Peyer's patch (tissue), 4 donors: Measurements from ENCODE around the gene MEIOC. TPM values are rescaled to one million over a fixed set of nuclear protein-coding genes. Genes with fewer than 3 reads are reported as not detected.
"Not testable (repeated sequence)": the region's sequence is repeated elsewhere in the genome, so short reads cannot be mapped to it uniquely, and the experiment has no call there.

Experiments used
- DNase-seq, 3 donors: peaks; one replicate each; pipeline ENCODE4 v3.0.0-alpha.2; 2017 to 2019
- H3K27ac ChIP-seq, 4 donors: fragments of 200-600 bp; sonication (generic); one replicate each; pipeline ENCODE4 v1.5.1; 2016 to 2019
- H3K27me3 ChIP-seq, 2 donors: fragments of 200-600 bp; sonication (generic); one replicate each; pipeline ENCODE4 v1.5.1; 2019
- H3K36me3 ChIP-seq, 3 donors: fragments of 200-600 bp; sonication (generic); one replicate each; pipeline ENCODE4 v1.5.1; 2016 to 2019
- H3K4me1 ChIP-seq, 4 donors: fragments of 200-600 bp; sonication (generic); one replicate each; pipeline ENCODE4 v1.5.1; 2016 to 2019
- H3K4me3 ChIP-seq, 4 donors: fragments of 200-600 bp; sonication (generic); 1 replicate in 3 of 4; 2 replicates in 1 of 4; pipeline ENCODE4 v1.5.1; 2016 to 2019; ENCODE audit warnings: mild to moderate bottlenecking in 1 of 4
- H3K9me3 ChIP-seq, 4 donors: fragments of 200-600 bp; sonication (generic); one replicate each; pipeline ENCODE4 v1.5.1; 2016 to 2019; ENCODE audit warnings: mild to moderate bottlenecking in 1 of 4
- POLR2A ChIP-seq, 2 donors: fragments of 450-650 bp; IDR thresholded peaks; one replicate each; pipeline ENCODE4 v1.5.1; 2017; ENCODE audit warnings: antibody characterized with exemption in 2 of 2, mild to moderate bottlenecking in 2 of 2, moderate library complexity in 2 of 2
- total RNA-seq, 4 donors: library from RNA; depleted of rRNA; stranded (reverse); fragments of >200 nt; gene quantifications; one replicate each; pipeline ENCODE4 v1.1.0, GENCODE V29; 2016
- TF ChIP-seq, protein P1 (sequence below), 6 experiments: fragments of 450-650 bp in 4 of 6; fragments of 200-600 bp in 2 of 6; sonication (generic) in 1 of 6; IDR thresholded peaks; one replicate each; pipeline ENCODE4 v1.5.1; 2017 to 2019; ENCODE audit warnings: antibody characterized with exemption in 6 of 6, mild to moderate bottlenecking in 3 of 6, moderate library complexity in 1 of 6

Gene MEIOC
- total RNA-seq, 4 donors from 2014 or later, result not detected

DNA sequence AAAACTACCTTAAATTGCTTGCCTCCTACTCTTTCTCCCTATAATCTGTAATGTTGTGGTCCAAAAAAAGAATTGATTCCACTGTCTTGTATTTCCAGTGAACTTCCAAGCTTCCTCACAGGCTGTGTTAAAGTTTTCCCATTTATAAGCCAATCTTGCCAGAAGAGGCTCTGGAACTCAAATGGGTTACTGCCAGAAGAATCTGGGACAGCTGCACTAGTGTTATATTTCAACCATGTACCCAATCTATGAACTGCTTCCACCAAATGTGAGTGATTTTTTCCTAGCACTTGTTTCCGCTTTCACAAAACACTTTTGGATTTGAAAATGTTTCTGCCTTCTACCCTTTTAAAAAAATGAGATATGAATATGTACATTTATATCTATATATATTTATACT, 31.5 kb downstream of the MEIOC start:
- Histone ChIP-seq H3K9me3 (no peaks in the 10 kb centered on the region), H3K27ac (no peak overlapping the region), H3K36me3 (peaks cover 0 to 16% (median 0%) of the 10 kb centered on the region in 3 donors), H3K4me1 (peaks cover 0 to 10% (median 3%) of the 10 kb centered on the region in 4 donors), H3K4me3 (no peak overlapping the region), H3K27me3 (no peaks in the 10 kb centered on the region)
- TF ChIP-seq, protein P1, sequence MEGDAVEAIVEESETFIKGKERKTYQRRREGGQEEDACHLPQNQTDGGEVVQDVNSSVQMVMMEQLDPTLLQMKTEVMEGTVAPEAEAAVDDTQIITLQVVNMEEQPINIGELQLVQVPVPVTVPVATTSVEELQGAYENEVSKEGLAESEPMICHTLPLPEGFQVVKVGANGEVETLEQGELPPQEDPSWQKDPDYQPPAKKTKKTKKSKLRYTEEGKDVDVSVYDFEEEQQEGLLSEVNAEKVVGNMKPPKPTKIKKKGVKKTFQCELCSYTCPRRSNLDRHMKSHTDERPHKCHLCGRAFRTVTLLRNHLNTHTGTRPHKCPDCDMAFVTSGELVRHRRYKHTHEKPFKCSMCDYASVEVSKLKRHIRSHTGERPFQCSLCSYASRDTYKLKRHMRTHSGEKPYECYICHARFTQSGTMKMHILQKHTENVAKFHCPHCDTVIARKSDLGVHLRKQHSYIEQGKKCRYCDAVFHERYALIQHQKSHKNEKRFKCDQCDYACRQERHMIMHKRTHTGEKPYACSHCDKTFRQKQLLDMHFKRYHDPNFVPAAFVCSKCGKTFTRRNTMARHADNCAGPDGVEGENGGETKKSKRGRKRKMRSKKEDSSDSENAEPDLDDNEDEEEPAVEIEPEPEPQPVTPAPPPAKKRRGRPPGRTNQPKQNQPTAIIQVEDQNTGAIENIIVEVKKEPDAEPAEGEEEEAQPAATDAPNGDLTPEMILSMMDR (IDR thresholded peaks at IDR 0.05), result no peak
- no peak for TF ChIP-seq POLR2A (IDR thresholded peaks at IDR 0.05)
- no peak for DNase-seq

DNA sequence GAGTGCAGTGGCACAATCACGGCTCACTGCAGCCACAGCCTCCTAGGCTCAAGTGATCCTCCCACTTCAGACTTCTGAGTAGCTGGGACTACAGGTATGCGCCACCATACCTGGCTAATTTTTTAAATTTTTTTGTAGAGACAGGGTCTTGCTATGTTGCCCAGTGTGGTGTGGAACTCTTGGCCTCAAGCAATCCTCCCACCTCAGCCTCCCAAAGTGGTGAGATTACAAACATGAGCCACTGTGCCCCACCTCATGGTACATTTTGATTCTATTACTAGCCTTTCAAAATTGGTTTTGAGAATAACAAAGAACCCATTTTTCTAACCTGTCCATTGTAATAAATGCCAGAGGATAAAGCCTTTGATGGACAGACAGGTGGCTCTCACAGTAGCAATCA, 31.9 kb downstream of the MEIOC start:
- H3K27me3 ChIP-seq, result no peaks in the 10 kb centered on the region
- no peak for TF ChIP-seq POLR2A (IDR thresholded peaks at IDR 0.05)
- TF ChIP-seq, protein P1 (IDR thresholded peaks at IDR 0.05), result no peak
- no peak for DNase-seq
- H3K36me3 ChIP-seq, result peaks cover 0 to 13% (median 0%) of the 10 kb centered on the region in 3 donors
- peaks cover 0 to 10% (median 3%) of the 10 kb centered on the region in 4 donors for H3K4me1 ChIP-seq
- H3K27ac ChIP-seq, result no peak overlapping the region
- H3K4me3 ChIP-seq, result peak overlapping the region in 1 of 4 donors; percentile 88
- no peaks in the 10 kb centered on the region for H3K9me3 ChIP-seq

DNA sequence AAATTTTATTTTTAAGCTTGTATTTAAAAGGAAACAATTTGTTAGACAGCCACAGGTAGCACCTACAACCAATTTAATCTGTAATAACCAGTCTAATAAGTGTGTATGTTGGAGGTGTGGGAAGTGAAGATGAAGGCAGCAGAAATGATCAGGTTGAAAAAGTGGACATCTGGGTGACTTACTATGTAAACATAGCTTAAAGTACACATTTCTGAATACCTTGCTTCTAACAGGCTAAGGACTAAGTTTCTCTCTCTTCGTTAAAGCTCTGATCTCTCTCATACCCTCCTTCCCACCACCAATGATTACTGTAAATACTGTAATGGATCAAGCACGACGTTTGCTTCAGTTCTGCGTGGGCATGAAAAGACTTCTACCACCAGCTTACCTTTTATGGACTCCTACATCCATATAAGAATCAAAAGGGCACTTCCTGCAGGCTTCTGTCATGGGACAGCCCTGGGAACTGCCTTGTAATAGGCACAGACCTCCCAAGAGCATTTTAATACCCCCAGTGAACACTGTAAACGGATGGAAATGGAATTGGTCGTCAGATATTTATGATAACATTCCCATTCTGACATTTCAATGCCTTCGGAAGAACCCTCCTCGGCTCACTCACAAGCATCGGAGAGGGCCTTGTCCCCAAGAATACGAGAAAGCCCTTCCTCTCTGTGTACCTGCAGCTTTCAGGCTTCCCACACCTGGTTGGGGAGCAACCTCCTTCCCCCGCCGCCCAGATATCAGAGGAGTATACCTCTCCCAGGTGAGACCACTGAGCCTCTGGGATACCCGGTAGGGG, 32.6 kb downstream of the MEIOC start:
- H3K9me3 ChIP-seq, result no peaks in the 10 kb centered on the region
- TF ChIP-seq, protein P1 (IDR thresholded peaks at IDR 0.05), result no peak
- TF ChIP-seq POLR2A (IDR thresholded peaks at IDR 0.05), result no peak
- no peaks in the 10 kb centered on the region for H3K27me3 ChIP-seq
- H3K27ac ChIP-seq, result peak overlapping the region; percentile 48 to 85 (median 75)
- peaks cover 0 to 10% (median 3%) of the 10 kb centered on the region in 4 donors for H3K4me1 ChIP-seq
- DNase-seq, result no peak
- peaks cover 0 to 6% (median 0%) of the 10 kb centered on the region in 3 donors for H3K36me3 ChIP-seq
- peak overlapping the region; percentile 55 to 88 (median 80) for H3K4me3 ChIP-seq

DNA sequence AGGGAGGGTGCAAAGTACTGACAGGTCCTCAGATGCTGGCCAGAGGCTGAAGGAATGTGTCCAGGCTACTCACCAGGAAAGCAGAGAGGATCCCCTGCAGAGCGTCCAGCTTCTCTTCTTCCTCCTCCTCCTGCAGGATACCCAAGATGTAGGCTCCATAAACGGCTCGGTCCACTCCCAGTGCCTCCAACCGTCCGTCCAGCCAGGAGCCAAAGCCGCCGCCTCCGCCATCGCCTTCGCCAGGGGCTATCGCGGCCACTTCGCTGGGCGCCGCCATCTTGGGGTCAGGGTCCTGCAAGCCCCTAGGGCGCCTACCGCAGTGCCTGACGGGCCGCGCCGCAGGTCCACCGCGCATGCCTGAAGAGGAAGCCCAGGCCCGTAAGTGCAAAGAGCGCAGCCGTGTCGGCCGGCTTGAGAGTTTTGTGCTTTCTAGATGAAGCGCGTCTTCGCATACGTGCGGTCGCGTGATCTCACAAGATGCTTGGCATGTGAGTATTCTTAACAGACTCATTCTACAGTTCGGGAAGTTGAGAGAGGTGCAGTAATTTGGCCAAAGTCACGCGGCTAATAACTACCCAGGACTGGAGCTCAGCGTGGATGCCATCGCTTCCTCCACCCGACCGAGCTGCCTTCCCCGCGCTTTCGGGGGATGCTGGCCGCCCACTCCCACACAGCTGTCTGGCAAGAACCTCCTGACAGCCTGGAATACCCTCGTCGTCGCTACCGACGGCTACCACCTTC, 33.4 kb downstream of the MEIOC start, which contains the start of gene CCDC43:
TSS of gene CCDC43 (minus strand) at position 300 of the 741 bp plus-strand sequence. CDS start at position 277, 23 bp downstream.
- Histone ChIP-seq H3K36me3 (no peaks in the 10 kb centered on the region), H3K4me1 (peaks cover 0 to 10% (median 3%) of the 10 kb centered on the region in 4 donors), H3K9me3 (no peaks in the 10 kb centered on the region), H3K27me3 (no peaks in the 10 kb centered on the region), H3K4me3 (peak within 1 kb of the TSS; percentile 55 to 88 (median 80)), H3K27ac (peak within 1 kb of the TSS; percentile 48 to 85 (median 75))
- DNase-seq, result peak; percentile 87 to 95 (median 91)
- peak; percentile 29 to 54 for TF ChIP-seq POLR2A (IDR thresholded peaks at IDR 0.05)
- TF ChIP-seq, protein P1 (IDR thresholded peaks at IDR 0.05), result no peak

DNA sequence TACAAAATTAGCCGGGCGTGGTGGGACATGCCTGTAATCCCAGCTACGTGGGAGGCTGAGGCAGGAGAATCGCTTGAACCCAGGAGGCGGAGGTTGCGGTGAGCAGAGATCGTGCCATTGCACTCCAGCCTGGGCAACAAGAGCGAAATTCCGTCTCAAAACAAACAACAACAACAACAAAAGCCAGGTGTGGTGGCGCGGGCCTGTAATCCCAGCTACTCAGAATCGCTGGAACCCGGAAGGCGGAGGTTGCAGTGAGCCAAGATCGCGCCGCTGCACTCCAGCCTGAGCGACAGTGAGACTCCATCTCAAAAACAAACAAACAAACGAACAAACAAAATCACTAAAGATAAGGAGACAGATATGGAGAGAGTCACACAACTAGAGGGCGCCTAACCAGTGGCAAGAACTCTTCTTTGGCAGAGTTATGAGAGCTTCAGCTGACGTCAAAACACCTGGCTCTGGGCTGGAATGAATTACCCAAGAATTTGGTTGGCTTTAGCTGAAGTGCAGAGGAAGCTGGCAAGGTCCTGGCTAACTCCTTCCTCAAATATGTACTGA, 34.6 kb downstream of the MEIOC start:
- not testable (repeated sequence) for H3K27me3 ChIP-seq, H3K9me3 ChIP-seq, DNase-seq, H3K4me1 ChIP-seq, H3K36me3 ChIP-seq
- peak overlapping the region in 1 of 4 donors; percentile 85 for H3K27ac ChIP-seq
- peak overlapping the region in 2 of 4 donors; percentile 87 to 88 for H3K4me3 ChIP-seq
